HG03175 (cell line): Measurements from ENCODE around the gene PCDHGB1.
"Not testable (repeated sequence)": the region's sequence is repeated elsewhere in the genome, so short reads cannot be mapped to it uniquely, and the experiment has no call there.

ENCODE experiments used
- ATAC-seq: cut with Tn5 transposase; IDR thresholded peaks from one replicate; pipeline ENCODE4 v1.9.1; 2021; ENCODE audit warnings: mild to moderate bottlenecking, moderate library complexity; ENCODE audit not compliant: unreplicated experiment

The PCDHGB1 gene

DNA sequence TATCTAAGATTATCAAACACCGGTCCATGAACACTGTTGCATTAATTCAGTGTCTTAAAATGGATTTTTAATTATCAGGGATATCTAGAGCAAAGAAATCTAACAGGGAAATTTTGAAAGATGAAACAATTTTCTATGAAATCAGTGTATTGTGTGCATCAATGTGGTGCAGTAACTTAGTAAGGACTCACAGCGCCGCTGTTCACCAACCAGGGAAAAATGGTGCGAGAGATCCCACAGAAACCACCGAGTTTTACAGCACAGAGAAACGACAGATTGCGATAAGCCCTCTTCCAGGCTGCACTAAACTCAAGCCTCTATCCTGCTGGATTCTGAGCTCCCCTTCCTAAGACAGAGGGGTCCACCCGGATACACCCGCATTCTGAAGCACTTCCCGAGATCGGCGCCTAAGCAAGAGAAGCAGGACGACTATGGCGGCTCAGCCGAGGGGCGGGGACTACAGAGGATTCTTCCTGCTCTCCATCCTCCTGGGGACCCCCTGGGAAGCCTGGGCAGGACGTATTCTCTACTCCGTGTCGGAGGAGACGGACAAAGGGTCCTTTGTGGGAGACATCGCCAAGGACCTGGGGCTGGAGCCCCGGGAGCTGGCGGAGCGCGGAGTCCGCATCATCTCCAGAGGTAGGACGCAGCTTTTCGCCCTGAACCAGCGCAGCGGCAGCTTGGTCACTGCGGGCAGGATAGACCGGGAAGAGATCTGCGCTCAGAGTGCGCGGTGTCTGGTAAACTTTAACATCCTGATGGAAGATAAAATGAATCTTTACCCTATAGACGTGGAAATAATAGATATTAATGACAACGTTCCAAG is 32.8 kb downstream of the PCDHGB1 start, which contains the start of gene PCDHGA7:
PCDHGA7 (plus strand) TSS at position 274 of the 826 bp plus-strand sequence; CDS start at position 432, 158 bp downstream.
- ATAC-seq, result no peak

DNA sequence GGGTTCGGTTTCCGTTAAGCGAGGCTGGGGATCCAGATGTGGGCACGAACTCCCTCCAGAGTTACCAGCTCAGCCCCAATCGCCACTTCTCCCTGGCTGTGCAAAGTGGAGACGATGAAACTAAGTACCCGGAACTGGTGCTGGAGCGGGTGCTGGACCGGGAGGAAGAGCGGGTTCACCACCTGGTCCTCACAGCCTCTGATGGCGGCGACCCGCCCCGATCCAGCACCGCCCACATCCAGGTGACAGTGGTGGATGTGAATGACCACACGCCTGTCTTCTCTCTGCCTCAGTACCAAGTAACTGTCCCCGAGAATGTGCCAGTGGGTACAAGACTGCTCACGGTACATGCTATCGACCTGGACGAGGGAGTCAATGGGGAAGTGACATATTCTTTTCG is 33.4 kb downstream of the PCDHGB1 start:
- no peak for ATAC-seq

DNA sequence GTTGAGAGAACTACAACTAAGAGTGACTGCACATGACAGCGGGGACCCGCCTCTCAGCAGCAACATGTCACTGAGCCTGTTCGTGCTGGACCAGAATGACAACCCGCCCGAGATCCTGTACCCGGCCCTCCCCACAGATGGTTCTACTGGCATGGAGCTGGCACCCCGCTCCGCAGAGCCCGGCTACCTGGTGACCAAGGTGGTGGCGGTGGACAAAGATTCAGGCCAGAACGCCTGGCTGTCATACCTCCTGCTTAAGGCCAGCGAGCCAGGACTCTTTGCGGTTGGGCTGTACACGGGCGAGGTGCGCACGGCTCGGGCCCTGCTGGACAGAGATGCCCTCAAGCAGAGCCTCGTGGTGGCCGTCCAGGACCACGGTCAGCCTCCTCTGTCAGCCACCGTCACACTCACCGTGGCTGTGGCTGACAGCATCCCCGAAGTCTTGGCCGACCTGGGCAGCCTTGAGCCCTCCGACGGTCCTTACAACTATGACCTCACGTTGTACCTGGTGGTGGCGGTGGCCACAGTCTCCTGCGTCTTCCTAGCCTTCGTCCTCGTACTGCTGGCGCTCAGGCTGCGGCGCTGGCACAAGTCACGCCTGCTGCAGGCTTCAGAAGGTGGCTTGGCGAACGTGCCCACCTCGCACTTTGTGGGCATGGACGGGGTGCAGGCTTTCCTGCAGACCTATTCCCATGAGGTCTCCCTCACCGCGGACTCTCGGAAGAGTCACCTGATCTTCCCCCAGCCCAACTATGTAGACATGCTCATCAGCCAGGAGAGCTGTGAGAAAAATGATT is 34.8 kb downstream of the PCDHGB1 start:
- ATAC-seq, result no peak

DNA sequence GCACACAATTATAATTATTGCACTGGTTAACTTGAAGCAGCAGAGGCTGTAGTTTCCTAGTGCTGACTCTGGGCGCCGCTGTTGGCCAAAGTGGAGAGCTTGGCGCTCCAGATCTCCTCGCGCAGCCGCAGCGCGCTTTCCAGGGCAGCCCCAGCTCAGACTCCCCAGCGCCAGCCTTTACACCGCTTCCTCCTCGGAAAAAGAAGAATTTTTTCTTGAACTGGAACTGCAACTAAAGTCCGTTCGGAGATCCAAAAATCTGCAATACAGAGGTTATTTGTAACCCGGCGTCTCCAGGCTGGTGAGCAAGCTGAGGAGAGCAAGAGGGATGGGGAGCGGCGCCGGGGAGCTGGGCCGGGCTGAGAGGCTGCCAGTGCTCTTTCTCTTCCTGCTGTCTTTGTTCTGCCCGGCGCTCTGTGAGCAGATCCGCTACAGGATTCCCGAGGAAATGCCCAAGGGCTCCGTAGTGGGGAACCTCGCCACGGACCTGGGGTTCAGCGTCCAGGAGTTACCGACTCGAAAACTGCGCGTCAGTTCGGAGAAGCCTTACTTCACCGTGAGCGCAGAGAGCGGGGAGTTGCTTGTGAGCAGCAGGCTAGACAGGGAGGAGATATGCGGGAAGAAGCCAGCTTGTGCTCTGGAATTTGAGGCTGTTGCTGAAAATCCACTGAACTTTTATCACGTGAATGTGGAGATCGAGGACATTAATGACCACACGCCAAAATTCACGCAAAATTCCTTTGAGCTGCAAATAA is 37.8 kb downstream of the PCDHGB1 start, which contains the start of gene PCDHGB4:
PCDHGB4 (plus strand) TSS at position 142 of the 755 bp plus-strand sequence; CDS start at position 329, 187 bp downstream.
- ATAC-seq, result peak; percentile 75

DNA sequence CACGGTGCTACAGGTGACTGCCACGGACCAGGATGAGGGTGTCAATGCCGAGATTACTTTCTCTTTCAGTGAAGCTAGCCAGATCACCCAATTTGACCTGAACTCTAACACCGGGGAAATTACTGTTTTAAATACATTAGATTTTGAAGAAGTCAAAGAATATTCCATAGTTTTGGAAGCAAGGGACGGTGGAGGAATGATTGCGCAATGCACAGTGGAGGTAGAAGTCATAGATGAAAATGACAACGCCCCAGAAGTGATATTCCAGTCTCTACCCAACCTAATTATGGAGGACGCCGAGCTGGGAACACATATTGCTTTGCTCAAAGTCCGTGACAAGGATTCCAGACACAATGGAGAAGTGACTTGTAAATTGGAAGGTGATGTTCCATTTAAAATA is 38.8 kb downstream of the PCDHGB1 start:
- no peak for ATAC-seq

DNA sequence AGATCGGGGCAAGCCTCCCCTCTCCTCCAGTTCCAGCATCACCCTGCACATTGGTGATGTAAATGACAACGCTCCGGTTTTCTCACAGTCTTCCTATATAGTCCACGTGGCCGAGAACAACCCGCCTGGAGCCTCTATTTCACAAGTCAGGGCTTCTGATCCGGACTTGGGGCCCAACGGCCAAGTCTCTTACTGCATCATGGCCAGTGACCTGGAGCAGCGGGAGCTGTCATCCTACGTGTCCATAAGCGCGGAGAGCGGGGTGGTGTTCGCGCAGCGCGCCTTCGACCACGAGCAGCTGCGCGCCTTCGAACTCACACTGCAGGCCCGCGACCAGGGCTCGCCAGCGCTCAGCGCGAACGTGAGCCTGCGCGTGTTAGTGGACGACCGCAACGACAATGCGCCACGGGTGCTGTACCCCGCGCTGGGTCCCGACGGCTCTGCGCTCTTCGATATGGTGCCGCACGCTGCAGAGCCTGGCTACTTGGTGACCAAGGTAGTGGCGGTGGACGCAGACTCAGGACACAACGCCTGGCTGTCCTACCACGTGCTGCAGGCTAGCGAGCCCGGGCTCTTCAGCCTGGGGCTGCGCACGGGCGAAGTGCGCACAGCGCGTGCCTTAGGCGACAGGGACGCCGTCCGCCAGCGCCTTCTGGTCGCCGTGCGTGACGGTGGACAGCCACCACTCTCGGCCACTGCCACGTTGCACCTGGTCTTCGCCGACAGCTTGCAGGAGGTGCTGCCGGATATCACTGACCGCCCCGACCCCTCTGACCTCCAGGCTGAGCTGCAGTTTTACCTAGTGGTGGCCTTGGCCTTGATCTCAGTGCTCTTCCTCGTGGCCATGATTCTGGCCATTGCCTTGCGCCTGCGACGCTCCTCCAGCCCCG is 39.5 kb downstream of the PCDHGB1 start:
- ATAC-seq, result no peak

DNA sequence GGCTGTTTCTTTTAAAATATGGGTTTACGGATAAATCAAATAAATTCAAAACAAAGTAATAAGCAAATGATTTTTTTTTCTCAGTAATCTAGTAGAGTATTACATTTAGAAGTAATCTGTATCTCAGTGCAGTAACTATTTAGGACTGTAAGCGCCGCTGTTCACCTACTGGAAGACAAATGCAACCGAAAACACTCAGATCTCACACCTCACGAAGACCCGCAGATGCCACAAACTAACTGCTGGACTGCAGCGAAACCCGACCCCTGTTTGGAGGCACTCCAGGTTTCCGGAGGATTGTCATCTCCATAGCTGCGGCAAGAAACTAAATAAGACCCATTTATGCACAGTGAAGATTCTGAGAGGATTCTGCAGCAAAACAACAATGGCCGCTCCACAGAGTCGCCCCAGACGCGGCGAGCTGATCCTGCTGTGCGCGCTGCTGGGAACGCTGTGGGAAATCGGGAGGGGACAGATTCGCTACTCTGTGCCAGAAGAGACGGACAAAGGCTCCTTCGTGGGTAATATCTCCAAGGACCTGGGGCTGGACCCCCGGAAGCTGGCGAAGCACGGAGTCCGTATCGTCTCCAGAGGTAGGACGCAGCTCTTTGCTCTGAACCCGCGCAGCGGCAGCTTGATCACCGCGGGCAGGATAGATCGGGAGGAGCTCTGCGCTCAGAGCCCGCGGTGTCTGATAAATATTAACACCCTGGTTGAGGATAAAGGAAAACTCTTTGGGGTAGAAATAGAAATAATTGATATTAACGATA is 42.7 kb downstream of the PCDHGB1 start, which contains the start of gene PCDHGA8:
PCDHGA8 (plus strand) TSS at position 205 of the 770 bp plus-strand sequence; CDS start at position 386, 181 bp downstream.
- ATAC-seq, result no peak

DNA sequence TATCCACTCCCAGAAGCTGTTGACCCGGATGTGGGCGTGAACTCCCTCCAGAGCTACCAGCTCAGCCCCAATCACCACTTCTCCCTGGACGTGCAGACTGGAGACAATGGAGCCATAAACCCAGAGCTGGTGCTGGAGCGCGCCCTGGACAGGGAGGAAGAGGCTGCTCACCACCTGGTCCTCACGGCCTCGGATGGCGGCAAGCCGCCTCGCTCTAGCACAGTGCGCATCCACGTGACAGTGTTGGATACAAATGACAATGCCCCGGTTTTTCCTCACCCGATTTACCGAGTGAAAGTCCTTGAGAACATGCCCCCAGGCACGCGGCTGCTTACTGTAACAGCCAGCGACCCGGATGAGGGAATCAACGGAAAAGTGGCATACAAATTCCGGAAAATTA is 43.4 kb downstream of the PCDHGB1 start:
- ATAC-seq, result no peak

DNA sequence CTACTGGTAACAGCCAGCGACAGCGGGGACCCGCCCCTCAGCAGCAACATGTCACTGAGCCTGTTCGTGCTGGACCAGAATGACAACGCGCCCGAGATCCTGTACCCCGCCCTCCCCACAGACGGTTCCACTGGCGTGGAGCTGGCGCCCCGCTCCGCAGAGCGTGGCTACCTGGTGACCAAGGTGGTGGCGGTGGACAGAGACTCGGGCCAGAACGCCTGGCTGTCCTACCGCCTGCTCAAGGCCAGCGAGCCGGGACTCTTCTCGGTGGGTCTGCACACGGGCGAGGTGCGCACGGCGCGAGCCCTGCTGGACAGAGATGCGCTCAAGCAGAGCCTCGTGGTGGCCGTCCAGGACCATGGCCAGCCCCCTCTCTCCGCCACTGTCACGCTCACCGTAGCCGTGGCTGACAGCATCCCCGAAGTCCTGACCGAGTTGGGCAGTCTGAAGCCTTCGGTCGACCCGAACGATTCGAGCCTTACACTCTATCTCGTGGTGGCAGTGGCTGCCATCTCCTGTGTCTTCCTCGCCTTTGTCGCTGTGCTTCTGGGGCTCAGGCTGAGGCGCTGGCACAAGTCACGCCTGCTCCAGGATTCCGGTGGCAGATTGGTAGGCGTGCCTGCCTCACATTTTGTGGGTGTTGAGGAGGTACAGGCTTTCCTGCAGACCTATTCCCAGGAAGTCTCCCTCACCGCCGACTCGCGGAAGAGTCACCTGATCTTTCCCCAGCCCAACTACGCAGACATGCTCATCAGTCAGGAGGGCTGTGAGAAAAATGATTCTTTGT is 44.7 kb downstream of the PCDHGB1 start:
- ATAC-seq, result not testable (repeated sequence)

DNA sequence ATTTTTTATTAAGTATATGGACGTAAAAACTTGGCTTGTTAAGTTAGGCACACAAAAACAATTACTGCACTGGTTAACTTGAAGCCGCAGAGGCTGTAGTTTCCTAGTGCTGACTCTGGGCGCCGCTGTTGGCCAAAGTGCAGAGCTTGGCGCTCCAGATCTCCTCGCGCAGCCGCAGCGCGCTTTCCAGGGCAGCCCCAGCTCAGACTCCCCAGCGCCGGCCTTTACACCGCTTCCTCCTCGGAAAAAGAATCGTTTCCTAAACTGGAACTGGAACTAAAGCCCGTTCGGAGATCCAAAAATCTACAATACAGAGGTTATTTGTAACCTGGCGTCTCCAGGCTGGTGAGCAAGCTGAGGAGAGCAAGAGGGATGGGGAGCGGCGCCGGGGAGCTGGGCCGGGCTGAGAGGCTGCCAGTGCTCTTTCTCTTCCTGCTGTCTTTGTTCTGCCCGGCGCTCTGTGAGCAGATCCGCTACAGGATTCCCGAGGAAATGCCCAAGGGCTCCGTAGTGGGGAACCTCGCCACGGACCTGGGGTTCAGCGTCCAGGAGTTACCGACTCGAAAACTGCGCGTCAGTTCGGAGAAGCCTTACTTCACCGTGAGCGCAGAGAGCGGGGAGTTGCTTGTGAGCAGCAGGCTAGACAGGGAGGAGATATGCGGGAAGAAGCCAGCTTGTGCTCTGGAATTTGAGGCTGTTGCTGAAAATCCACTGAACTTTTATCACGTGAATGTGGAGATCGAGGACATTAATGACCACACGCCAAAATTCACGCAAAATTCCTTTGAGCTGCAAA is 48.1 kb downstream of the PCDHGB1 start, which contains the start of gene PCDHGB5:
PCDHGB5 (plus strand) TSS at position 192 of the 796 bp plus-strand sequence; CDS start at position 373, 181 bp downstream.
- peak; percentile 61 for ATAC-seq

DNA sequence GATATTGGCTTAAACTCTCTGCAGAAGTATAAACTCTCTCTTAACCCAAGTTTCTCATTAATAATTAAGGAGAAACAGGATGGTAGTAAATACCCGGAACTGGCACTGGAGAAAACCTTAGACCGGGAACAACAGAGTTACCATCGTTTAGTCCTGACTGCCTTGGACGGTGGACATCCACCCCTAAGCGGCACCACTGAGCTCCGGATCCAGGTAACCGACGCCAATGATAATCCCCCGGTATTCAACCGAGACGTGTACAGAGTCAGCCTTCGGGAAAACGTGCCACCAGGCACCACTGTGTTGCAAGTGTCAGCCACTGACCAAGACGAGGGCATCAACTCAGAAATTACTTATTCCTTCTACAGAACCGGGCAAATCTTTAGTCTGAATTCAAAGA is 48.7 kb downstream of the PCDHGB1 start:
- no peak for ATAC-seq

DNA sequence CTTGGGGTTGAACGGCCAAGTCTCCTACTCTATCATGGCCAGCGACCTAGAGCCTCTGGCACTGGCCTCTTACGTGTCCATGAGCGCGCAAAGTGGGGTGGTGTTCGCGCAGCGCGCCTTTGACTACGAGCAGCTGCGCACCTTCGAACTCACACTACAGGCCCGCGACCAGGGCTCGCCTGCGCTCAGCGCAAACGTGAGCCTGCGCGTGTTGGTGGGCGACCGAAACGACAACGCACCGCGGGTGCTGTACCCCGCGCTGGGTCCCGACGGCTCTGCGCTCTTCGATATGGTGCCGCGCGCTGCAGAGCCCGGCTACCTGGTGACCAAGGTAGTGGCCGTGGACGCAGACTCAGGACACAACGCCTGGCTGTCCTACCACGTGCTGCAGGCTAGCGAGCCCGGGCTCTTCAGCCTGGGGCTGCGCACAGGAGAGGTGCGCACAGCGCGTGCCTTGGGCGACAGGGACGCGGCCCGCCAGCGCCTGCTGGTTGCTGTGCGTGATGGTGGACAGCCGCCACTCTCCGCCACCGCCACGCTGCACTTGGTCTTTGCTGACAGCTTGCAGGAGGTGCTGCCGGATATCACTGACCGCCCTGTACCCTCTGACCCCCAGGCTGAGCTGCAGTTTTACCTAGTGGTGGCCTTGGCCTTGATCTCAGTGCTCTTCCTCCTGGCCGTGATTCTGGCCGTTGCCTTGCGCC is 49.8 kb downstream of the PCDHGB1 start:
- ATAC-seq, result no peak
